A673 (cell line): ENCODE data around the gene APOC1. TPM values are rescaled to one million over a fixed set of nuclear protein-coding genes. Genes with fewer than 3 reads are reported as not detected.

ENCODE experiments used
- BruUV-seq: library from RNA; stranded (reverse); fragments of 400-500 nt; replicated peaks from 2 replicates; lab custom pipeline; 2021; lab: Mats Ljungman, UMichigan
- CTCF ChIA-PET: fragments of 300-600 bp; sonication (Branson Sonifier 250); formaldehyde crosslinking; loops from one replicate; lab custom pipeline; 2022; ENCODE audit warnings: antibody characterized with exemption; lab: Charles Lee
- POLR2A ChIA-PET: fragments of 300-600 bp; sonication (Branson Sonifier 250); formaldehyde crosslinking; loops from one replicate; lab custom pipeline; 2022; ENCODE audit warnings: antibody characterized with exemption; ENCODE audit not compliant: low non-redundant PET; lab: Charles Lee
- DNase-seq: peaks from one replicate; pipeline ENCODE4 v3.0.0-alpha.2; 2015; ENCODE audit warnings: low spot score
- H3K27ac ChIP-seq: fragments of 200-600 bp; sonication (generic); 2 replicates; pipeline ENCODE4 v1.5.1; 2016; ENCODE audit warnings: mixed run types, low read depth, mild to moderate bottlenecking, mixed read lengths, antibody characterized with exemption, low read length; ENCODE audit not compliant: poor library complexity, severe bottlenecking
- H3K27me3 ChIP-seq: fragments of 200-600 bp; sonication (generic); replicated peaks from 2 replicates; pipeline ENCODE4 v1.6.1; 2017; ENCODE audit warnings: mixed run types, low read depth, mild to moderate bottlenecking, mixed read lengths, antibody characterized with exemption, low read length; ENCODE audit not compliant: insufficient read depth, poor library complexity
- H3K36me3 ChIP-seq: fragments of 200-600 bp; sonication (generic); 2 replicates; pipeline ENCODE4 v1.6.1; 2016; ENCODE audit warnings: mixed run types, mild to moderate bottlenecking, mixed read lengths, antibody characterized with exemption, low read length; ENCODE audit not compliant: insufficient read depth, poor library complexity, severe bottlenecking
- H3K4me1 ChIP-seq: fragments of 200-600 bp; sonication (generic); 2 replicates; pipeline ENCODE4 v1.6.1; 2017; ENCODE audit warnings: mixed run types, mild to moderate bottlenecking, mixed read lengths, antibody characterized with exemption, low read length; ENCODE audit not compliant: insufficient read depth, poor library complexity, severe bottlenecking
- H3K4me3 ChIP-seq: fragments of 200-600 bp; sonication (generic); 2 replicates; pipeline ENCODE4 v1.5.1; 2016; ENCODE audit warnings: low read depth, mixed run types, mild to moderate bottlenecking, mixed read lengths, low read length; ENCODE audit not compliant: poor library complexity, severe bottlenecking
- H3K9me3 ChIP-seq: fragments of 200-600 bp; sonication (generic); 2 replicates; pipeline ENCODE4 v1.6.1; 2016; ENCODE audit warnings: mixed run types, low read depth, mild to moderate bottlenecking, mixed read lengths, antibody characterized with exemption, low read length; ENCODE audit not compliant: poor library complexity, severe bottlenecking
- CTCF ChIP-seq: fragments of 300-800, 200-600 bp; sonication (generic); conservative IDR thresholded peaks from 2 replicates; pipeline ENCODE4 v1.5.1; 2017; ENCODE audit warnings: low read depth, mild to moderate bottlenecking, antibody characterized with exemption, low read length, moderate library complexity, mixed read lengths
- EZH2 ChIP-seq: fragments of 200-600 bp; sonication (generic); IDR thresholded peaks from 2 replicates; pipeline ENCODE4 v1.6.1; 2017; ENCODE audit warnings: borderline replicate concordance, low read depth, mild to moderate bottlenecking, mixed read lengths, antibody characterized with exemption, low read length; ENCODE audit not compliant: poor library complexity, severe bottlenecking
- intact Hi-C: fragments of 100-400 bp; cut with micrococcal nuclease; formaldehyde crosslinking; loops from one replicate; pipeline ENCODE4 v1.10.0; 2022; ENCODE audit not compliant: unreplicated experiment
- total RNA-seq: library from RNA; stranded (reverse); gene quantifications from 2 replicates; pipeline ENCODE4 v1.2.3, GENCODE V29; 2021

Gene APOC1
- total RNA-seq, 1 experiment from 2014 or later = 5.5 TPM

- TF ChIP-seq CTCF (no peak), EZH2 (no peak)
- ChIA-PET CTCF (interaction anchor here (0.6 kb wide), 1 partner anchor 34 kb away, joined by 10 read pairs; no protein-coding TSS in a partner anchor), POLR2A (no interaction called here)
- DNase-seq = no peak
- intact Hi-C loops = no loop called here
- no peak overlapping the region for H3K4me3 ChIP-seq
- no TSS peak for BruUV-seq
- no peaks in the 10 kb centered on the region for H3K9me3 ChIP-seq
- H3K27ac ChIP-seq = no peak overlapping the region
- H3K27me3 ChIP-seq = no peaks in the 10 kb centered on the region
- peaks cover 6% of the 10 kb centered on the region for H3K4me1 ChIP-seq
- no peaks in the 10 kb centered on the region for H3K36me3 ChIP-seq
Observed at GRCh38 chr19:44949550-44949949, 35.1 kb downstream of the APOC1 start.

GRCh38 chr19:44951179-44952159, 37.1 kb downstream of the APOC1 start:
- Histone ChIP-seq H3K9me3 (no peaks in the 10 kb centered on the region), H3K36me3 (no peaks in the 10 kb centered on the region), H3K4me3 (no peak overlapping the region), H3K4me1 (peaks cover 14% of the 10 kb centered on the region), H3K27me3 (no peaks in the 10 kb centered on the region), H3K27ac (no peak overlapping the region)
- intact Hi-C loops = loop anchor here (2.0 to 10.0 kb wide), 4 partner anchors 47 to 267 kb away; partner anchors contain the start of gene APOE
- POLR2A ChIA-PET = no interaction called here
- TF ChIP-seq CTCF = peak; percentile 90
- TF ChIP-seq EZH2 = no peak
- no TSS peak for BruUV-seq
- CTCF ChIA-PET = interaction anchor here (0.6 to 0.9 kb wide), 3 partner anchors 41 to 228 kb away, joined by 3 to 10 read pairs (median 7); no protein-coding TSS in a partner anchor
- peak; percentile 87 for DNase-seq

- H3K4me3 ChIP-seq = peak overlapping the region; percentile 99
- DNase-seq = no peak
- intact Hi-C loops = loop anchor here (5.0 to 10.0 kb wide), 3 partner anchors 172 to 269 kb away; no protein-coding TSS in a partner anchor
- no peaks in the 10 kb centered on the region for H3K36me3 ChIP-seq
- CTCF ChIA-PET = no interaction called here
- POLR2A ChIA-PET = no interaction called here
- no TSS peak for BruUV-seq
- TF ChIP-seq EZH2 = no peak
- no peak for TF ChIP-seq CTCF
- no peaks in the 10 kb centered on the region for H3K27me3 ChIP-seq
- no peaks in the 10 kb centered on the region for H3K9me3 ChIP-seq
- peaks cover 15% of the 10 kb centered on the region for H3K4me1 ChIP-seq
- peak overlapping the region; percentile 90 for H3K27ac ChIP-seq
Observed at GRCh38 chr19:44954278-44954648, 39.9 kb downstream of the APOC1 start.
